Parathyroid adenoma (tissue), 2 donors: ENCODE measurements around the gene GRIK3.
"Not testable (repeated sequence)": the region's sequence is repeated elsewhere in the genome, so short reads cannot be mapped to it uniquely, and the experiment has no call there.

Experiments used
- H2AFZ ChIP-seq: fragments of 300-600 bp; sonication (generic); one replicate; pipeline ENCODE4 v1.7.0; 2017; ENCODE audit warnings: antibody characterized with exemption, mild to moderate bottlenecking
- H3K27ac ChIP-seq: fragments of 300-600 bp; sonication (generic); one replicate; pipeline ENCODE4 v1.7.0; 2017
- H3K27me3 ChIP-seq: fragments of 300-600 bp; sonication (generic); one replicate; pipeline ENCODE4 v1.7.0; 2017; ENCODE audit warnings: low read length; ENCODE audit not compliant: control insufficient read depth, insufficient read depth
- H3K36me3 ChIP-seq: fragments of 300-600 bp; sonication (generic); one replicate; pipeline ENCODE4 v1.7.0; 2017; ENCODE audit warnings: low read length; ENCODE audit not compliant: control insufficient read depth, insufficient read depth
- H3K4me1 ChIP-seq: fragments of 300-600 bp; sonication (generic); one replicate; pipeline ENCODE4 v1.7.0; 2017; ENCODE audit warnings: control low read depth
- H3K4me2 ChIP-seq: fragments of 300-600 bp; sonication (generic); one replicate; pipeline ENCODE4 v1.7.0; 2017; ENCODE audit warnings: low read length
- H3K4me3 ChIP-seq: fragments of 300-600 bp; sonication (generic); one replicate; pipeline ENCODE4 v1.7.0; 2017; ENCODE audit warnings: low read depth, low read length
- H3K79me2 ChIP-seq: fragments of 300-600 bp; sonication (generic); one replicate; pipeline ENCODE4 v1.7.0; 2017; ENCODE audit warnings: control low read depth
- H3K9ac ChIP-seq: fragments of 300-600 bp; sonication (generic); one replicate; pipeline ENCODE4 v1.7.0; 2017; ENCODE audit warnings: mild to moderate bottlenecking
- H3K9me3 ChIP-seq: fragments of 300-600 bp; sonication (generic); one replicate; pipeline ENCODE4 v1.7.0; 2017; ENCODE audit warnings: low read length; ENCODE audit not compliant: control insufficient read depth
- TF ChIP-seq, protein P1 (sequence below): fragments of 300-600 bp; sonication (generic); IDR thresholded peaks from one replicate; pipeline ENCODE4 v1.7.0; 2017; ENCODE audit warnings: antibody characterized with exemption, mild to moderate bottlenecking
- donor health status: primary hyperparathyroidism.

GRIK3 gene

DNA sequence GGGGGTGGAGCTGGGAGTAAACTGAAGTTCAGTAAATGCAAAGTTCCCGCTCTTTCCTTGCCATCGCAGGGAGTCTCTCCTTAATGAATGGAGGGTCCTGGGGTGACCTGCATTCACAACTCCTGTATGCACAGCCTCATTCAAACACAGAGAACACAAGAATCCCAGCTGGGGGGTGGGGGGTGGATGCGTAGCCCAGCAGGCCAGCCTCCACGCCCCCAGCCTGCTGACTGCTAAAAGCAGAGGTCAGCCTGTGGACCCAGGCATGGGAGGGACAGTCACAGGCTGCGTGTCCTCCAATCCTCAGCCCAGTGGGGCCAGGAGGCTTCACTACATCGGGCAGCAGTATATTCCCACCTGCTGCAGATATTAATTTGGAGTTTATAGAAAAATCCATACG lies 263.1 kb downstream of the GRIK3 start:
- H3K4me2 ChIP-seq: no peak overlapping the region
- H3K27me3 ChIP-seq: peaks cover 3% of the 10 kb centered on the region
- H3K9me3 ChIP-seq: no peaks in the 10 kb centered on the region
- H3K4me1 ChIP-seq: no peaks in the 10 kb centered on the region
- no peaks in the 10 kb centered on the region for H3K79me2 ChIP-seq
- no peak overlapping the region for H3K9ac ChIP-seq
- no peaks in the 10 kb centered on the region for H3K36me3 ChIP-seq
- no peak overlapping the region for H2AFZ ChIP-seq
- TF ChIP-seq, protein P1, sequence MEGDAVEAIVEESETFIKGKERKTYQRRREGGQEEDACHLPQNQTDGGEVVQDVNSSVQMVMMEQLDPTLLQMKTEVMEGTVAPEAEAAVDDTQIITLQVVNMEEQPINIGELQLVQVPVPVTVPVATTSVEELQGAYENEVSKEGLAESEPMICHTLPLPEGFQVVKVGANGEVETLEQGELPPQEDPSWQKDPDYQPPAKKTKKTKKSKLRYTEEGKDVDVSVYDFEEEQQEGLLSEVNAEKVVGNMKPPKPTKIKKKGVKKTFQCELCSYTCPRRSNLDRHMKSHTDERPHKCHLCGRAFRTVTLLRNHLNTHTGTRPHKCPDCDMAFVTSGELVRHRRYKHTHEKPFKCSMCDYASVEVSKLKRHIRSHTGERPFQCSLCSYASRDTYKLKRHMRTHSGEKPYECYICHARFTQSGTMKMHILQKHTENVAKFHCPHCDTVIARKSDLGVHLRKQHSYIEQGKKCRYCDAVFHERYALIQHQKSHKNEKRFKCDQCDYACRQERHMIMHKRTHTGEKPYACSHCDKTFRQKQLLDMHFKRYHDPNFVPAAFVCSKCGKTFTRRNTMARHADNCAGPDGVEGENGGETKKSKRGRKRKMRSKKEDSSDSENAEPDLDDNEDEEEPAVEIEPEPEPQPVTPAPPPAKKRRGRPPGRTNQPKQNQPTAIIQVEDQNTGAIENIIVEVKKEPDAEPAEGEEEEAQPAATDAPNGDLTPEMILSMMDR: no peak
- H3K27ac ChIP-seq: no peak overlapping the region
- no peak overlapping the region for H3K4me3 ChIP-seq

GRCh38 chr1:36769886-36770830 lies 264.2 kb downstream of the GRIK3 start:
- H3K4me3 ChIP-seq: no peak overlapping the region
- H3K79me2 ChIP-seq: no peaks in the 10 kb centered on the region
- H3K4me2 ChIP-seq: no peak overlapping the region
- TF ChIP-seq, protein P1: no peak
- no peaks in the 10 kb centered on the region for H3K36me3 ChIP-seq
- H3K27ac ChIP-seq: no peak overlapping the region
- H3K9me3 ChIP-seq: no peaks in the 10 kb centered on the region
- no peaks in the 10 kb centered on the region for H3K4me1 ChIP-seq
- H3K27me3 ChIP-seq: peaks cover 3% of the 10 kb centered on the region
- H2AFZ ChIP-seq: no peak overlapping the region
- no peak overlapping the region for H3K9ac ChIP-seq

GRCh38 chr1:36768486-36769178 lies 265.7 kb downstream of the GRIK3 start:
- no peaks in the 10 kb centered on the region for H3K9me3 ChIP-seq
- H3K27me3 ChIP-seq: peaks cover 3% of the 10 kb centered on the region
- H3K9ac ChIP-seq: no peak overlapping the region

GRCh38 chr1:36767429-36767828 lies 266.9 kb downstream of the GRIK3 start:
- H3K27me3 ChIP-seq, H3K4me3 ChIP-seq, H3K4me1 ChIP-seq, H3K9me3 ChIP-seq, H2AFZ ChIP-seq, H3K36me3 ChIP-seq, H3K27ac ChIP-seq, H3K4me2 ChIP-seq, H3K9ac ChIP-seq, H3K79me2 ChIP-seq: not testable (repeated sequence)

More at GRCh38 chr1:36768486-36769178, 265.7 kb downstream of the GRIK3 start:
- Histone ChIP-seq H3K79me2 (no peaks in the 10 kb centered on the region), H3K4me3 (no peak overlapping the region), H2AFZ (no peak overlapping the region), H3K4me1 (no peaks in the 10 kb centered on the region), H3K27ac (no peak overlapping the region), H3K36me3 (no peaks in the 10 kb centered on the region), H3K4me2 (no peak overlapping the region)
- TF ChIP-seq, protein P1: no peak

- Histone ChIP-seq H3K4me2 (no peak overlapping the region), H3K4me3 (no peak overlapping the region)
Measured at GRCh38 chr1:36766481-36766880, 267.8 kb downstream of the GRIK3 start.

More at GRCh38 chr1:36766481-36766880, 267.8 kb downstream of the GRIK3 start:
- Histone ChIP-seq H3K36me3 (no peaks in the 10 kb centered on the region), H3K4me1 (no peaks in the 10 kb centered on the region), H3K27ac (no peak overlapping the region), H3K9ac (no peak overlapping the region), H2AFZ (no peak overlapping the region), H3K9me3 (no peaks in the 10 kb centered on the region), H3K79me2 (no peaks in the 10 kb centered on the region), H3K27me3 (no peaks in the 10 kb centered on the region)
- TF ChIP-seq, protein P1: no peak
